Vagina (tissue), 2 donors: ENCODE data around the gene IL33. TPM values are rescaled to one million over a fixed set of nuclear protein-coding genes. Genes with fewer than 3 reads are reported as not detected.

Experiments used
- DNase-seq, 2 donors: peaks; one replicate each; pipeline ENCODE4 v3.0.0-alpha.2; 2017; ENCODE audit errors: extremely low spot score in 2 of 2
- H3K27ac ChIP-seq: fragments of 200-600 bp; sonication (generic); one replicate; pipeline ENCODE4 v1.5.1; 2019
- H3K27me3 ChIP-seq: fragments of 200-600 bp; sonication (generic); one replicate; pipeline ENCODE4 v1.5.1; 2019
- H3K36me3 ChIP-seq, 2 donors: fragments of 200-600 bp; sonication (generic); one replicate each; pipeline ENCODE4 v1.5.1; 2017 to 2019
- H3K4me1 ChIP-seq: fragments of 200-600 bp; sonication (generic); one replicate; pipeline ENCODE4 v1.5.1; 2019
- H3K4me3 ChIP-seq, 2 donors: fragments of 200-600 bp; sonication (generic); 1 replicate in 1 of 2; 2 replicates in 1 of 2; pipeline ENCODE4 v1.5.1; 2016 to 2019
- H3K9me3 ChIP-seq: fragments of 200-600 bp; sonication (generic); one replicate; pipeline ENCODE4 v1.5.1; 2019
- CTCF ChIP-seq, 3 experiments: fragments of 450-650 bp in 2 of 3; fragments of 200-600 bp in 1 of 3; sonication (generic) in 1 of 3; IDR thresholded peaks; one replicate each; pipeline ENCODE4 v1.5.1; 2017 to 2019; ENCODE audit warnings: antibody characterized with exemption in 3 of 3, mild to moderate bottlenecking in 2 of 3, moderate library complexity in 2 of 3
- POLR2A ChIP-seq, 2 donors: fragments of 450-650 bp; IDR thresholded peaks; one replicate each; pipeline ENCODE4 v1.6.1; 2017; ENCODE audit warnings: antibody characterized with exemption in 2 of 2, mild to moderate bottlenecking in 2 of 2, moderate library complexity in 2 of 2
- POLR2AphosphoS5 ChIP-seq, 2 donors: sonication (generic); formaldehyde crosslinking; IDR thresholded peaks; one replicate each; pipeline ENCODE4 v1.9.0; 2017; ENCODE audit warnings: antibody characterized with exemption in 2 of 2, mild to moderate bottlenecking in 2 of 2, low read depth in 1 of 2; ENCODE audit not compliant: insufficient read depth in 1 of 2
- intact Hi-C: fragments of 100-400 bp; cut with DNase I; formaldehyde crosslinking; loops from one replicate; pipeline ENCODE4 v1.15.1; 2023
- total RNA-seq: library from RNA; depleted of rRNA; stranded (reverse); fragments of >200 nt; gene quantifications from one replicate; pipeline ENCODE4 v1.2.3, GENCODE V29; 2016

The IL33 gene
- total RNA-seq, 1 donor from 2014 or later: 35.4 TPM

DNA sequence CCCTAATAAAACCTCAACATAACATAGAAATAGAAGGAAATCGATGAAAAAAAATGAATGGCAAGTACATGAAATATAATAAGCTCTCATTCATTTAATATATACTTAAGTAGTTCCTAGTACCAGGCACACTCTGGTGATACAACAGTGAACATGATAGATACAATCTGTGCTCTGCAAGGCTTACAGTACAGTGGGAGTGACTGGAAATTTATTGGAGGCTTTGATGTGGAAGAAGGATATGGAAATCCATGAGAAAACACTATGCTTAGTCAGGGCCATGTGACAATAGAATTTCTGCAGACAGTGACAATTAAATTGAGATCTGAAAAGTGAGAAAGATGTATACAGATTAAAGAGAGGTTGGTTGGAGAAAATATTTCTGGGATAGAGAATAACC lies 32.0 kb upstream of the IL33 start:
- intact Hi-C loops: no loop called here
- H3K36me3 ChIP-seq: no peaks in the 10 kb centered on the region
- H3K27me3 ChIP-seq: no peaks in the 10 kb centered on the region
- no peak overlapping the region for H3K27ac ChIP-seq
- no peak for DNase-seq
- H3K9me3 ChIP-seq: no peaks in the 10 kb centered on the region
- peaks cover 11% of the 10 kb centered on the region for H3K4me1 ChIP-seq
- TF ChIP-seq POLR2AphosphoS5 (IDR thresholded peaks at IDR 0.05; ENCODE audit: insufficient read depth in 1 of 2, low read depth in 1 of 2) (no peak), POLR2A (IDR thresholded peaks at IDR 0.05) (no peak), CTCF (IDR thresholded peaks at IDR 0.05) (no peak)
- H3K4me3 ChIP-seq: no peak overlapping the region

DNA sequence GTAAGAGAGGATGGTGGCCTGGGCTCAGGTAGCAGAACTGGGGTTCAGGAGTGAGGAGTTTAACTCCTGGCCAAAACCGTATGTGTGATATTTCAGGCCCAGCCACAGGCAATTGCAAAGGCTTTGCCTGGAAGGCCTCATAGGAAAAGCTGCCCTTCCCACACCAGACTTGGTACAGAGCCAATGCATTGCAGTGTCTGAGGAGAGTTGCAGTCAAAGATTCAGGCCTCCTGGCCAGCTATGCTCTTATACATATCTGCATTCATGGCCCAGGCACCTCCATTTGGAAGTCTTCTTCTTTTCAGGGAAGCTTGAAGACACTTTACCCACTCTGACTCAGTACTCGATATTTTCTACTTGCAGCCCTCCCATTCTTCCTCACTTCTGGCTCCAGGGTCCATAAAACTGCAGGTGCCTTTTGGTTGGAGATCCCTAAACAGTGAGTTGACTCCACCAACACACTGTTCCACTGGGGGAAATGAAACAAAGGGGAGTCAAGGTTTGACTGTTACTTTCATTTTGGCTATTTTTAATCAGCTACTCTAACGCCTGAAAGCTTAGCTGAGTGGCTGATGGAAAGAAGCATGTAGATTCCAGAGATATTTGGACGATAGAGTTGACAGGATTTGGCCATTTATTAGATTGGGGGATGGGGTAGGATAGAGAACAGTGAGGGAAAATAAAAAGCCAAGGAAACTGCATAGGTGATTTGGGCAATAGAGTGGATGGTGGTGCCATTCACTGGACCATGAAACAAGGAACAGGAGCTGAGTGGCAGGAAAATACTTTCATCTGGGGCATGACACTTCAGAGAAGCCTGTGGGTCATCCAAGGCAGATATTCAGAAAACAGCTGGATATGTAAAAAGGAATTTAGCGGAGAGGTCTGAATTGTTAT lies 30.6 kb upstream of the IL33 start:
- intact Hi-C loops: no loop called here
- no peak for DNase-seq
- no peaks in the 10 kb centered on the region for H3K36me3 ChIP-seq
- H3K27me3 ChIP-seq: no peaks in the 10 kb centered on the region
- H3K9me3 ChIP-seq: no peaks in the 10 kb centered on the region
- H3K4me3 ChIP-seq: no peak overlapping the region
- TF ChIP-seq POLR2A (IDR thresholded peaks at IDR 0.05) (no peak), POLR2AphosphoS5 (IDR thresholded peaks at IDR 0.05; ENCODE audit: insufficient read depth in 1 of 2, low read depth in 1 of 2) (no peak), CTCF (IDR thresholded peaks at IDR 0.05) (no peak)
- peaks cover 11% of the 10 kb centered on the region for H3K4me1 ChIP-seq
- no peak overlapping the region for H3K27ac ChIP-seq

- Histone ChIP-seq H3K4me1 (peaks cover 11% of the 10 kb centered on the region), H3K27ac (no peak overlapping the region), H3K27me3 (no peaks in the 10 kb centered on the region), H3K9me3 (no peaks in the 10 kb centered on the region), H3K4me3 (no peak overlapping the region), H3K36me3 (no peaks in the 10 kb centered on the region)
- DNase-seq: no peak
- TF ChIP-seq POLR2A (IDR thresholded peaks at IDR 0.05): no peak
- no peak for TF ChIP-seq POLR2AphosphoS5 (IDR thresholded peaks at IDR 0.05; ENCODE audit: insufficient read depth in 1 of 2, low read depth in 1 of 2)
- no peak for TF ChIP-seq CTCF (IDR thresholded peaks at IDR 0.05)
- intact Hi-C loops: no loop called here
These were observed 28.9 kb upstream of the IL33 start for GRCh38 chr9:6186691-6187090.

- TF ChIP-seq POLR2A (IDR thresholded peaks at IDR 0.05) (no peak), POLR2AphosphoS5 (IDR thresholded peaks at IDR 0.05; ENCODE audit: insufficient read depth in 1 of 2, low read depth in 1 of 2) (no peak), CTCF (IDR thresholded peaks at IDR 0.05) (no peak)
- no peak overlapping the region for H3K27ac ChIP-seq
- peaks cover 11% of the 10 kb centered on the region for H3K4me1 ChIP-seq
- no peaks in the 10 kb centered on the region for H3K27me3 ChIP-seq
- intact Hi-C loops: no loop called here
- no peaks in the 10 kb centered on the region for H3K36me3 ChIP-seq
- H3K4me3 ChIP-seq: no peak overlapping the region
- H3K9me3 ChIP-seq: no peaks in the 10 kb centered on the region
- no peak for DNase-seq
These were observed 28.3 kb upstream of the IL33 start for GRCh38 chr9:6187272-6187671.

- intact Hi-C loops: no loop called here
These were observed 27.1 kb upstream of the IL33 start for GRCh38 chr9:6188466-6188865.

More at GRCh38 chr9:6188466-6188865, 27.1 kb upstream of the IL33 start:
- H3K27me3 ChIP-seq: no peaks in the 10 kb centered on the region
- no peaks in the 10 kb centered on the region for H3K9me3 ChIP-seq
- H3K4me3 ChIP-seq: no peak overlapping the region
- H3K36me3 ChIP-seq: no peaks in the 10 kb centered on the region
- DNase-seq: no peak
- peaks cover 11% of the 10 kb centered on the region for H3K4me1 ChIP-seq
- H3K27ac ChIP-seq: no peak overlapping the region
- TF ChIP-seq CTCF (IDR thresholded peaks at IDR 0.05) (no peak), POLR2A (IDR thresholded peaks at IDR 0.05) (no peak), POLR2AphosphoS5 (IDR thresholded peaks at IDR 0.05; ENCODE audit: insufficient read depth in 1 of 2, low read depth in 1 of 2) (no peak)
